ENCODE data around the gene ISL2. TPM values are rescaled to one million over a fixed set of nuclear protein-coding genes. Genes with fewer than 3 reads are reported as not detected.

Gene ISL2
- total and polyA plus RNA-seq, 2 donors, result 0.09 to 0.23 TPM

DNA sequence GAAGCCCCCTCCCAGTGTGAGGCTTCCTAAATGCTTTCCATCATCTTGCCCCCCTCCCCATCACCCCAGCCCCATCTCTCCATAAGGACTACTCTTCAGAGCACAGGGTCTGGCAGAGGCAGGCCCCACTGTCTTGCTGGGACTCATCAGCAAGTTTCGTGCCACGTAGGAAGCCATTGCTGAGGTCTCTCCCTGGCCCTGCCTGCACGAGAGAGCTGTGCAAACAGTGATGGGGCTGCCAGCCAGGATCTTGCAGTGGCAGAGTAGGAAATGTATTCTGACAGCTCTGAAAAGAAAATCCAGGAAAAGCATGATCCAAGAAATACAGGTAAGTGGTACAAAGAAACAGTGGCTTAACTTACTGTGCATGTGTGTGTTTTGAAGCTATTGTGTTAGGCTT lies 22.6 kb downstream of the ISL2 start:
- DNase-seq (ENCODE audit: low read depth in 6 of 9, low spot score in 9 of 9), result no peak
- Histone ChIP-seq H3K36me3 (ENCODE audit: control insufficient read depth in 2 of 2, insufficient read depth in 2 of 2, low read length in 1 of 2) (no peaks in the 10 kb centered on the region), H3K4me3 (ENCODE audit: low read length in 2 of 2) (no peak overlapping the region), H3K27ac (ENCODE audit: low read depth in 1 of 2, low read length in 1 of 2) (no peak overlapping the region), H3K9me3 (ENCODE audit: control insufficient read depth in 2 of 2, insufficient read depth in 1 of 2, low read length in 1 of 2) (no peaks in the 10 kb centered on the region), H3K4me1 (ENCODE audit: control insufficient read depth in 2 of 2, insufficient read depth in 2 of 2, low read length in 2 of 2) (no peaks in the 10 kb centered on the region), H3K27me3 (ENCODE audit: control insufficient read depth in 2 of 2, insufficient read depth in 1 of 2, low read length in 1 of 2) (no peaks in the 10 kb centered on the region)
- WGBS, result 98% methylated on average over 3 of the region's 3 CpGs

DNA sequence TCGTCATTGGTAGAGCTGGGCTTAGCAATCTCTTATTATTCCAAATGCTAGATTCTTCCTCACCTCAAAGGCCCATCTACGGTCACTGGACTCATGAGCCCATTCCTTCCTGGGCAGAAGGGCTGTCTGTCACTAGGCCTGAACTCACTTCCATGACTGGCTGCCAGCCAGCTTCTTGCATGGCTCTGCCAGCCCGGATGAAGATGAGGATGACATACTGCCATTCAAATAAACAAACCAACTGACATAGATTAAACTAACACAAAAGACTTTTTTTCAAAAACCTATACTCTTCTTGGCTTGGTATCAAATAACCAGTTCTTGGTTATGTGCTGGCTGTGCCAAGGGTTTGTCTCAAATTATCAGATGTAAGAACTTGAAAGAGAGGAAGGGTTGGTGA lies 23.8 kb downstream of the ISL2 start:
- H3K4me1 ChIP-seq (ENCODE audit: control insufficient read depth in 2 of 2, insufficient read depth in 2 of 2, low read length in 2 of 2), result no peaks in the 10 kb centered on the region
- no peaks in the 10 kb centered on the region for H3K36me3 ChIP-seq (ENCODE audit: control insufficient read depth in 2 of 2, insufficient read depth in 2 of 2, low read length in 1 of 2)
- H3K4me3 ChIP-seq (ENCODE audit: low read length in 2 of 2), result no peak overlapping the region
- no peaks in the 10 kb centered on the region for H3K9me3 ChIP-seq (ENCODE audit: control insufficient read depth in 2 of 2, insufficient read depth in 1 of 2, low read length in 1 of 2)
- no peak overlapping the region for H3K27ac ChIP-seq (ENCODE audit: low read depth in 1 of 2, low read length in 1 of 2)
- H3K27me3 ChIP-seq (ENCODE audit: control insufficient read depth in 2 of 2, insufficient read depth in 1 of 2, low read length in 1 of 2), result no peaks in the 10 kb centered on the region
- no peak for DNase-seq (ENCODE audit: low read depth in 6 of 9, low spot score in 9 of 9)
- 96% methylated on average over 3 of the region's 3 CpGs for WGBS

DNA sequence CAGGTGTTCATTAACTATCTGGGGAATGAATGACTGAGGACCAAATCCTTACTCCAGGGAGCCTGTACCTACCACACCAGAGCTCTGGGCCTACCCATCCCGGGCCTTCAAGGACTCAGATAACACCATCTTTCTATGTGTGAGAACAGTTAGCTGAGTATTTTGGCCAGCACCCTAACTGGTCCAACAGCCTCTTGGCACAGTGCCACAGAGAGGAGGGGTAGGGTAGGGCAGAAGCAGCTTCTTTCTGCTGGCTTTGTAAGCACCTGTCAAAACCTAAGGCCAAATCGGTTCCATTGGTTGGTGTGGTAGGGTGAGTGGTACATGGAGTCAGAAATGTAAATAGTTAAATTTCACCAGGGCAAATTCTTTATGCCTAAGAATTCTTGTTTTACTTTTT lies 26.7 kb downstream of the ISL2 start:
- H3K27me3 ChIP-seq (ENCODE audit: control insufficient read depth in 2 of 2, insufficient read depth in 1 of 2, low read length in 1 of 2), result no peaks in the 10 kb centered on the region
- H3K4me3 ChIP-seq (ENCODE audit: low read length in 2 of 2), result no peak overlapping the region
- H3K27ac ChIP-seq (ENCODE audit: low read depth in 1 of 2, low read length in 1 of 2), result no peak overlapping the region
- DNase-seq (ENCODE audit: low read depth in 6 of 9, low spot score in 9 of 9), result no peak
- no peaks in the 10 kb centered on the region for H3K36me3 ChIP-seq (ENCODE audit: control insufficient read depth in 2 of 2, insufficient read depth in 2 of 2, low read length in 1 of 2)
- peaks cover 0 to 2% of the 10 kb centered on the region in 2 donors for H3K4me1 ChIP-seq (ENCODE audit: control insufficient read depth in 2 of 2, insufficient read depth in 2 of 2, low read length in 2 of 2)
- H3K9me3 ChIP-seq (ENCODE audit: control insufficient read depth in 2 of 2, insufficient read depth in 1 of 2, low read length in 1 of 2), result no peaks in the 10 kb centered on the region
- 96% methylated on average over 2 of the region's 2 CpGs for WGBS

DNA sequence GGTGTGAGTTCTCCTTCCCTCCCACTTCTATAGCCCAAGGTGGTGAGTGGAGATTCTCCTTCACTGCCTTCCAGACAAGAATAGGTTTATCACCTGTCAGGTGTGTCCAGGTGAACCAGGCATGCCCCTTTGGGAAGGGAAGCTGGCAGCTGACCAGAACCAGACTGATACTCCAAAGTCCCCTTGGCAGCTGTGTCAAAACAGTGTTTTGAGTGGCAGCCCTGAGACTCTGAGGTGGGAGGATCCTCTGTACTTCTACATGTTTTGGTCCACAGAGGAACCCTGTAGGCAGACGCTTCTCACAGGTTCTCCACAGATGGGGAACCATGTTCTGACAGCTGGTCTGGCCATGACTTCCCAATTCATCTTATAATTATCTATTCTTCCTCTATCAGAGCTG lies 30.1 kb downstream of the ISL2 start:
- Histone ChIP-seq H3K27me3 (ENCODE audit: control insufficient read depth in 2 of 2, insufficient read depth in 1 of 2, low read length in 1 of 2) (no peaks in the 10 kb centered on the region), H3K4me3 (ENCODE audit: low read length in 2 of 2) (no peak overlapping the region), H3K36me3 (ENCODE audit: control insufficient read depth in 2 of 2, insufficient read depth in 2 of 2, low read length in 1 of 2) (no peaks in the 10 kb centered on the region), H3K9me3 (ENCODE audit: control insufficient read depth in 2 of 2, insufficient read depth in 1 of 2, low read length in 1 of 2) (no peaks in the 10 kb centered on the region), H3K4me1 (ENCODE audit: control insufficient read depth in 2 of 2, insufficient read depth in 2 of 2, low read length in 2 of 2) (peaks cover 0 to 2% of the 10 kb centered on the region in 2 donors), H3K27ac (ENCODE audit: low read depth in 1 of 2, low read length in 1 of 2) (no peak overlapping the region)
- peak in 1 of 9 donors; percentile 5 for DNase-seq (ENCODE audit: low read depth in 6 of 9, low spot score in 9 of 9)
- WGBS, result 95% methylated on average over 1 of the region's 1 CpG

DNA sequence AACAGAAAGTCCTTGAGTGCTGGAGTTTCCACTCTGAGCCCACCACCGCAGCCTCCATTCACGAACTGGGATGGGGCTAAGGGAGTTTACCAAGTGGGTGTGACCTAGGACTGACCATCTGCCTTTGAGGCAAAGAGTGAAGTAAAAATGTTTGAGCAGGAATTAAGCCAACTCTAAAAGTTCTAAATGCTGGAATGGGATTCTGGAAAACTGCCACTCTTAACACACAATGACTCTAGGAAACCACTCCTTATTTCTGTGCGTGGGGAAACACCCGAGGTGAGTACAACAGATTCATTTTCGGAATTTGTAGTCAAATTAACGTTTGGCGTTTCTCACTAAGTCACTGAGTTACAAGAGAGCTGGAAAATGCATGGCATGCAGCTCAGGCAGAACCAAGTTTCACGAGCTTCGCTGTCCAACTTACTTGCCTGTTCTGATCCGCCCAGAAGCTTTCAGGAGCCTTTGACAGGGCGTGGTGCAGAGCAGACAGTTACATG lies 31.6 kb downstream of the ISL2 start:
- Histone ChIP-seq H3K27ac (ENCODE audit: low read depth in 1 of 2, low read length in 1 of 2) (peak overlapping the region; percentile 28 to 68), H3K4me3 (ENCODE audit: low read length in 2 of 2) (no peak overlapping the region), H3K27me3 (ENCODE audit: control insufficient read depth in 2 of 2, insufficient read depth in 1 of 2, low read length in 1 of 2) (no peaks in the 10 kb centered on the region), H3K36me3 (ENCODE audit: control insufficient read depth in 2 of 2, insufficient read depth in 2 of 2, low read length in 1 of 2) (peaks cover 0 to 5% of the 10 kb centered on the region in 2 donors), H3K9me3 (ENCODE audit: control insufficient read depth in 2 of 2, insufficient read depth in 1 of 2, low read length in 1 of 2) (no peaks in the 10 kb centered on the region), H3K4me1 (ENCODE audit: control insufficient read depth in 2 of 2, insufficient read depth in 2 of 2, low read length in 2 of 2) (peaks cover 0 to 2% of the 10 kb centered on the region in 2 donors)
- peak in 1 of 9 donors; percentile 24 for DNase-seq (ENCODE audit: low read depth in 6 of 9, low spot score in 9 of 9)
- 94% methylated on average over 11 of the region's 11 CpGs for WGBS

DNA sequence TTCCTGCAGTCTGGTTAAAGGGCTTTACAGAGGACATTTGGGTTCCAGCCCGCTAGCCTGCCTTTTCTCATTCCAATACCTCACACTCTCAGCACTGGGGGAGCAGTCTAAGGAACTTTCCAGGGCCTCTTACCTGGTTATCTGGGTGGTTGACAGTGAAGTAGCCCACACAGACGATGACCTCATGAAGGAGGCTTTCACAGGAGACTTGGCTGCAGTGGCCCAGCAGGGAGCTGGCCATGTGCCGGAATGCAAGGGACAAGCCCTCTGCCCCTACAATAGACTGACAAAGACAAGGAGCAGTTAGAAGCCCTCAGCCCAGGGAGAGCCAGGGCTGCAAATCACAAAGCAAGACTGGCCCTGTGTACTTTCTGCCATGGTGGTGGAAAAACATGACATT lies 39.5 kb downstream of the ISL2 start:
- Histone ChIP-seq H3K27me3 (ENCODE audit: control insufficient read depth in 2 of 2, insufficient read depth in 1 of 2, low read length in 1 of 2) (no peaks in the 10 kb centered on the region), H3K9me3 (ENCODE audit: control insufficient read depth in 2 of 2, insufficient read depth in 1 of 2, low read length in 1 of 2) (no peaks in the 10 kb centered on the region), H3K36me3 (ENCODE audit: control insufficient read depth in 2 of 2, insufficient read depth in 2 of 2, low read length in 1 of 2) (peaks cover 5 to 9% of the 10 kb centered on the region in 2 donors), H3K27ac (ENCODE audit: low read depth in 1 of 2, low read length in 1 of 2) (no peak overlapping the region), H3K4me1 (ENCODE audit: control insufficient read depth in 2 of 2, insufficient read depth in 2 of 2, low read length in 2 of 2) (no peaks in the 10 kb centered on the region), H3K4me3 (ENCODE audit: low read length in 2 of 2) (no peak overlapping the region)
- DNase-seq (ENCODE audit: low read depth in 6 of 9, low spot score in 9 of 9), result no peak
- over 99% methylated on average over 3 of the region's 3 CpGs for WGBS

DNA sequence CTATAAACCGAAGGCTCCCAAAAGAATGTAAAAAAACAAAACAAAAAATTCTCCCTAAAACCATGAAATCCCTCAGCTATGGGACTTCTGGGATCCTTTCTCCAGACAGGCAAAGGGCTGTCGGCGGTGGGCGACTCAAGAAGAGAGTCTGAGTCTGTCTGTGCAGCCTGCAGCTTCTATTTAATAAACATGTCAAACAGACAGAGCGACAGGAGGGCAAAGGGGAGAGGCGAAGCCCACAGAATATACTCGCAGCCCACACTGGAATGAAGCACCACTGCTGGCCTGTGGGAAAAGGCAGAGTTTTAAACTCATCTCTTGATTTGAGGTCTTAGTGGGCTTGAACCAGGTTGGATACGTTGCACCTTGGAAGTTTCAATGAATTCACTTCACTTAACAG lies 40.2 kb downstream of the ISL2 start:
- Histone ChIP-seq H3K9me3 (ENCODE audit: control insufficient read depth in 2 of 2, insufficient read depth in 1 of 2, low read length in 1 of 2) (no peaks in the 10 kb centered on the region), H3K4me3 (ENCODE audit: low read length in 2 of 2) (no peak overlapping the region), H3K27ac (ENCODE audit: low read depth in 1 of 2, low read length in 1 of 2) (no peak overlapping the region), H3K36me3 (ENCODE audit: control insufficient read depth in 2 of 2, insufficient read depth in 2 of 2, low read length in 1 of 2) (peaks cover 5 to 9% of the 10 kb centered on the region in 2 donors), H3K4me1 (ENCODE audit: control insufficient read depth in 2 of 2, insufficient read depth in 2 of 2, low read length in 2 of 2) (no peaks in the 10 kb centered on the region), H3K27me3 (ENCODE audit: control insufficient read depth in 2 of 2, insufficient read depth in 1 of 2, low read length in 1 of 2) (no peaks in the 10 kb centered on the region)
- 98% methylated on average over 8 of the region's 8 CpGs for WGBS
- no peak for DNase-seq (ENCODE audit: low read depth in 6 of 9, low spot score in 9 of 9)

DNA sequence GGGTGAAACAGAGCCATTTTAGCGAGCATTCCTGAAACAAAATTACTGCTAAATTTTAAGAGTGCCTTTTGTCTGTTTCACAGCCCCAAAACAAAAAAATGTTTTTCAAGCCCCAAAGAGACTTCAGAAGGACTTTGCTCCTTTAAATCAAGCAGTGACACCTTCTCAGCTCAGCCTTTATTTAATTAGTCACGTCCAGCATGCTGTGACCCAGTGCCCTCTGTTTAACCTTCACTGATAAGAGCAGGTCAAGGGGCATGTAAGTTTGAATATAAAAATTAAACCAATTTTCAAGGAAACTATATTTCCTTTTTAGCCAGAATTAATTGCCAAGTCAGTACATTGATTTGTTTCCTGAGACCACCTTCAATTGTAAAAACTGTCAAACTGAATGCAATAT lies 40.6 kb downstream of the ISL2 start:
- 92% methylated on average over 2 of the region's 2 CpGs for WGBS
- Histone ChIP-seq H3K9me3 (ENCODE audit: control insufficient read depth in 2 of 2, insufficient read depth in 1 of 2, low read length in 1 of 2) (no peaks in the 10 kb centered on the region), H3K4me3 (ENCODE audit: low read length in 2 of 2) (no peak overlapping the region), H3K4me1 (ENCODE audit: control insufficient read depth in 2 of 2, insufficient read depth in 2 of 2, low read length in 2 of 2) (no peaks in the 10 kb centered on the region), H3K36me3 (ENCODE audit: control insufficient read depth in 2 of 2, insufficient read depth in 2 of 2, low read length in 1 of 2) (peaks cover 1 to 9% of the 10 kb centered on the region in 2 donors), H3K27ac (ENCODE audit: low read depth in 1 of 2, low read length in 1 of 2) (no peak overlapping the region), H3K27me3 (ENCODE audit: control insufficient read depth in 2 of 2, insufficient read depth in 1 of 2, low read length in 1 of 2) (no peaks in the 10 kb centered on the region)
- no peak for DNase-seq (ENCODE audit: low read depth in 6 of 9, low spot score in 9 of 9)

DNA sequence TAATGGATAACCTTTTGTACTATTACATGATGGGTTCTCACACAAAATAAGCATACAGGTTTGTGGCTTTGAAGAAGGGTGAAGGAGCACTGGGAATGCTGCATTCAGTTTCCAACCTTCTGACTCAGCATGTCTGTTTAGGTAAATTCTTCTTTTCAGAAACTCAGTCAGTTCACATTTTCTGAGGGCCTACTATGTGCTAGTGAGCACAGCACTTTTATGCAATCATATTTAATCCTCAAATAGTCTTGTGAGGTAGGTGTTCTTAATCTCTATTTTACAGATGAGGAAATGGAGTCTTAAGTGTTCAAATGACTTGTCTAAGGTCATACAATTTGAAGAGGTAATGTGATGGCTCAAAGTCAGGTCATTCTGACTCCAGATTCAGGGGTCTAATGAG lies 41.2 kb downstream of the ISL2 start:
- no peak for DNase-seq (ENCODE audit: low read depth in 6 of 9, low spot score in 9 of 9)

DNA sequence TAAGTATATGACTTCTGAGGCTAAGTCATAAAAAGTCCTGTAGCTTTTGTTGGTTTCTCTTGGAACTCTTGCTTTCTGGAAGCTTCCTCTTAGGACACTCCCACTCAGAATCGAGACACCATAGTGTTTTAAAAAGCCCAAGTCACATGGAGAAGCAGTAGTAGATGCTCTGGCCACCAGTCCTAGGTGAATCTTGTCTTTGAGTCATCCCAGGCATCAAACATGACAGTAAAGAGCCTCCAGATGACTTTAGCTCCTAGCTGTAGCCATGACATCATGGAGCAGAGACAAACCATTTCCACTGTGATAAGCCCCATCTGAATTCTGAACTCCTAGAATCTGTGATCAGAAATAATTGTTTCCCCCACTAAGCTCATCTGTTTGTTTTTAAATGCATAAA lies 42.1 kb downstream of the ISL2 start:
- DNase-seq (ENCODE audit: low read depth in 6 of 9, low spot score in 9 of 9), result no peak
- H3K9me3 ChIP-seq (ENCODE audit: control insufficient read depth in 2 of 2, insufficient read depth in 1 of 2, low read length in 1 of 2), result no peaks in the 10 kb centered on the region
- no peaks in the 10 kb centered on the region for H3K27me3 ChIP-seq (ENCODE audit: control insufficient read depth in 2 of 2, insufficient read depth in 1 of 2, low read length in 1 of 2)
- peaks cover 0 to 6% of the 10 kb centered on the region in 2 donors for H3K36me3 ChIP-seq (ENCODE audit: control insufficient read depth in 2 of 2, insufficient read depth in 2 of 2, low read length in 1 of 2)
- H3K4me1 ChIP-seq (ENCODE audit: control insufficient read depth in 2 of 2, insufficient read depth in 2 of 2, low read length in 2 of 2), result no peaks in the 10 kb centered on the region
- 93% methylated on average over 1 of the region's 1 CpG for WGBS
- H3K4me3 ChIP-seq (ENCODE audit: low read length in 2 of 2), result no peak overlapping the region
- no peak overlapping the region for H3K27ac ChIP-seq (ENCODE audit: low read depth in 1 of 2, low read length in 1 of 2)

More for the DNA sequence above, 41.2 kb downstream of the ISL2 start:
- Histone ChIP-seq H3K36me3 (ENCODE audit: control insufficient read depth in 2 of 2, insufficient read depth in 2 of 2, low read length in 1 of 2) (peaks cover 0 to 9% of the 10 kb centered on the region in 2 donors), H3K27me3 (ENCODE audit: control insufficient read depth in 2 of 2, insufficient read depth in 1 of 2, low read length in 1 of 2) (no peaks in the 10 kb centered on the region), H3K27ac (ENCODE audit: low read depth in 1 of 2, low read length in 1 of 2) (no peak overlapping the region), H3K9me3 (ENCODE audit: control insufficient read depth in 2 of 2, insufficient read depth in 1 of 2, low read length in 1 of 2) (no peaks in the 10 kb centered on the region), H3K4me3 (ENCODE audit: low read length in 2 of 2) (no peak overlapping the region), H3K4me1 (ENCODE audit: control insufficient read depth in 2 of 2, insufficient read depth in 2 of 2, low read length in 2 of 2) (no peaks in the 10 kb centered on the region)

Measured in thymus (tissue), 11 donors.